Stimulated activated CD8-positive, alpha-beta memory T cell treated with anti-CD3 and anti-CD28 coated beads, Interleukin-12 subunit alpha, Interleukin-12 subunit beta, amount 100 ng/mL, for 4 hours (primary cell): Measurements from ENCODE around the gene ACADVL.
"Not testable (repeated sequence)": the region's sequence is repeated elsewhere in the genome, so short reads cannot be mapped to it uniquely, and the experiment has no call there.

Experiments
- DNase-seq: peaks from one replicate; pipeline ENCODE4 v3.0.0-alpha.2; 2020; ENCODE audit warnings: low read depth

Gene ACADVL

DNA sequence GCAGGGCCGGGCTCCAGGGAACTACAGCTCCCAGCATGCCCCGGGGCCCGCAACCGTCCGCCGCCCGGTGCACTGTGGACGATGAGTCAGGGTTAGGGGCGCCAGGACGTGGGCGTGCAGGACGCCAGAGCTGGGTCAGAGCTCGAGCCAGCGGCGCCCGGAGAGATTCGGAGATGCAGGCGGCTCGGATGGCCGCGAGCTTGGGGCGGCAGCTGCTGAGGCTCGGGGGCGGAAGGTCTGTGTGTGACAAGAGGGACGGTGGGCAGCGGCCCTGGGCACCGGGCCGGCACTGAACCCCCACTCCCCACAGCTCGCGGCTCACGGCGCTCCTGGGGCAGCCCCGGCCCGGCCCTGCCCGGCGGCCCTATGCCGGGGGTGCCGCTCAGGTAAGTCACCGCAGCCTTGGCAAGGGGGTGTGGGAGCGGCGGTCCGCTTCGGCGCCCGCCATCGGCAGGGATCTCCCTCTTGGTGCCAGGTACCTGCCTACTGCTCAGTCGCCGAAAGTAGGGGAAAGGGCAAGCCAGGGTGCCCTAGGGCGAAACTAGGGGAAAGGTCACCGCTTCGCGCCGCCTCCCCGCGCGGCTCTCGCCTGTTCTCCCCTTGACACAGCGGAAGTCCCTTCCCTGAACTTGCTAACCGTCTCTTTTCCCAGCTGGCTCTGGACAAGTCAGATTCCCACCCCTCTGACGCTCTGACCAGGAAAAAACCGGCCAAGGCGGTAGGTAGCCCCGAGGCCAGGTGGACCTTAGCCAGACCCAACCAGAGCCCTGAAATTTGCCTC is at the start of gene ACADVL, which contains the start of gene DLG4:
Gene ACADVL (plus strand): TSS at position 127 of the 781 bp plus-strand sequence. CDS start 47 bp downstream, at position 174.
Gene DLG4 (minus strand): TSS at position 25 of the 781 bp plus-strand sequence.
- peak; percentile 67 for DNase-seq

DNA sequence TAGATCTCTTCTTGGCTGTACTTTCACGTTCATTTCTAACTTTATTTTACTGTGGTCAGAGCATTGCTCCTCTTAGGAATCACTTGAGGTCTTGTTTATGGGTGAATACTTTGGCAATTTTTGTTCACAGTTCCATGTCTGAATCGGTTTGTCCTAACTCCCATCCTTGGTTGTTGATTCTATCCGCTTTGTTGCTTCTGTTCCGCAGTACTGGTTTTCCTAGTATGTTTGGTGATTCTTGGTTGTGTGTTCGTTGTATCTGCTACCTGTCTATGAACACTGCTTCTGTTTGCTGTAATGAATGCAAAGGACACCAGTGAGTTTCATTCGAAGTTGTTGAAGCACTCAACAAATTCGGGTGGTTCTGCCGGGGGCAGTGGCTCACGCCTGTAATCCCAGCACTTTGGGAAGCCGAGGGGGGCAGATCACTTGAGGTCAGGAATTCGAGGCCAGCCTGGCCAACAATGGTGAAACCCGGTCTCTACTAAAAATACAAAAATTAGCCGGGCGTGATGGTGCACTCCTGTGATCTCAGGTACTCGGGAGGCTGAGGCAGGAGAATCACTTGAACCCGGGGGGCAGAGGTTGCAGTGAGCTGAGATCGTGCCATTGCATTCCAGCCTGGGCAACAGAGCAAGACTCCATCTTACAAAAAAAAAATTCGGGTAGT is 47.1 kb upstream of the ACADVL start:
- not testable (repeated sequence) for DNase-seq

DNA sequence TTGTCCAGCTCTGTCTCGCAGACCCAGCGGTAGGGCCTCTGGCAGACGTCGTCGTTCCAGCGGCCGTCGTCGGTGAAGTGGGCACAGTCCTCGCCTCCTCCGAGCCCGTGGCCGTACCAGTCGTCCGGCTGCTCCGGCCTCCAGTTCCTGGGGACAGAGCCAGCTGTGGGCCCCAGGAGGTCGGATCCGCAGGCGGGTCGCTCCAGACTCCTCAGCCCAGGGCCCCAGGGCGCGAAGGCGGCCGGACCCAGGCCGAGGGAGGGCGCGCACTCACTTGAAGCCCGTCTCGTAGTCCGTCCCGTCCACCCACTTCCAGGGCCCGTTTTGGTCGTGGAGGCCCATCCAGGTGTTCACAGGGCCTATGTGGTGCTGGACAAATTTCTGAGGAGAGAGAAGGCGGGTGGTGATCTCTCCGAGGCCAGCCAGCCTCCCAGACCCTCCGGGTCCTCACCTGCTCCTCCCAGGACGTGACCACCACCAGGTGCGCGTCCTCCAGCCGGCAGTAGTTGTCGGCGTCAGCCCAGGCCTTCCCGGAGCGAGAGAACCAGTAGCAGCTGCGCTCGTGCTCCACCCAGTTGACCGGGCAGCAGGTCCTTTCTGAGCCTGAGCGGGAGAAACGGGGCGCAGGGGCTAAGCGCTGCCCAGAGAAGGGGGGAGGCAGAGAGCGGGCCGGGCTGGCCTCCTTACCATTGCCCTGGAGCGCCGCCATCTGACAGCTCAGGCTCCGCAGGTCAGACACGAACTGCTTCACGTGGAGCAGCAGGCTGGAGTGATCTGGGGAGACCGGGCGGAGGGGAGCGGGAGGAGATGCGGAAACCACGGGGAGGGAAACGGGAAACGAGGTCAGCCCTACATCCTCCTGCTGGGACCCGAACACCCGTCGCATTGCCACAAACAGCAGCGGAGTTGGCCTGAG is 45.8 kb upstream of the ACADVL start:
- no peak for DNase-seq

DNA sequence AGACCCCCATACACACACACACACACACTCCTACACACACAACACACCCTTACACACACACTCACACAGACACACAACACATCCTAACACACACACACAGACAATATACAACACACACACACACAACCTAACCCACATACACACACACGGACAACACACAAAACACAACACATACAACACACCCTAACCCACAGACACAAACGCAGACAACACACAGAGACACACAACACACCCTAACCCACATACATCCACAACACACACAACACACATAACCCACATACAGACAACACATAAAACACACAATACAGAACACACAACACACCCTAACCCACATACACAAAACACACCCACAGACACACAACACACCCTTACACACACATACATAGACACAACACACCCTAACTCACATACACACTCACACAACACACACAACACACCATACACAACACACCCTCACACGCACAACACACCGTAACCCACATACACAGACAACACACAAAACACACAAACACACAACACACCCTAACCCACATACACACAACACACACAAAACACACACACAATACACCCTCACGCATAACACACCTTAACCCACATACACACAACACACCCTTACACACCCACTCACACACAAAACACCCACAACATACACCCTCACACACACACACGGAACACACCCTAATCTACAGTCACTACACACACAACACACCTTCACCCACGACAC is 45.0 kb upstream of the ACADVL start:
- DNase-seq, result no peak

DNA sequence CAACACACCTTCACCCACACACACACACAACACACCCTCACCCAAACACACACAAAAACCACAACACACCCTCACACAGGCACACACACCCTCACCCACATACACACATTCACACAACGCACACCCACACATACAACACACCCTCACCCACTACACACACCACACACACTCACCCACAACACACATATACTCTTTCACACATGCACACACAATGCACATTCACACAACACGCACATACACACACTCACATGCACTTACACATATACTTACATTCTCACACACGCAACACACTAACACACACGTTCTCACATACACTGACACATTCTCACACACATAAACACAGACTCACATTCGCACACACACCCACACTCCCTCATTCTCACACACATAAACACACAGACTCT is 44.4 kb upstream of the ACADVL start:
- no peak for DNase-seq

DNA sequence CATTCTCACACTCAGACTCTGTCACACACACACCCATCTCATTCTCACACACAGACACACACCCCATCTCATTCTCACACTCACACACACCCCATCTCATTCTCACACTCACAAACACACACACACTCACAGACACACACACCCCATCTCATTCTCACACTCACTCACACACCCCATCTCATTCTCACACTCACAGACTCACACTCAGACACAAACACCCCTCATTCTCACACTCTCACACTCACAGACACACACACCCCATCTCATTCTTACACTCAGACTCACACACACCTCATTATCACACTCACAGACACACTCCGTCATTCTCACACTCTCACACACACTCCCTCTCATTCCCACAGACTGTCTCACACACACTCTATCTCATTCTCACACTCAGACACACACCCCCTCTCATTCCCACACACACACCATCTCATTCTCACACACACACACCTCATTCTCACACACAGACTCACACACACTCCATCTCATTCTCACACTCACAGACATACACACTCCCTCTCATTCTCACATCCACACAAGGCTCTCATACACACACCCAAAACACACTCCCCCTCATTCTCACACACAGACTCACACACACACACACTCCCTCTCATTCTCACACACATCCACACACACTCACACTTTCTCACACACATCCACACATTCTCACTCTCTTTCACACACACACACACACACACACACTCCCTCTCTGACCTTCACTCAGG is 43.5 kb upstream of the ACADVL start:
- DNase-seq, result no peak

DNA sequence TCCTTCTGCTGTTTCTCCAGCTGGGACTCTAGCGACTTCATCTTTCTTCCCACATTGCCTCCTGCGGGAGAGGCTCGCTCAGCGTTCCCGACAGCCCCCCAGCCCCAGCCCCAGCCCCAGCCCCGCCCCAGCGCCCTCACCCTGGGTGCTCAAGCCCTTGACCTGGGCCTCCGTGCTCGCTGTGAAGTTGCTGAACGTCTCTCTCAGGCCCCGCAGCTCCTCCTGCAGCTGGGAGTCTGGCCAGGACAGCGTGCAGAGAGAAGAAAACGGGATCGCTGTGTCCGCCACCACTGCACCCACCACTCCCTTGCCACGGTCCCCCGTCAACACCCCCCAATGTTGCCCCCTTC is 42.9 kb upstream of the ACADVL start:
- no peak for DNase-seq

DNA sequence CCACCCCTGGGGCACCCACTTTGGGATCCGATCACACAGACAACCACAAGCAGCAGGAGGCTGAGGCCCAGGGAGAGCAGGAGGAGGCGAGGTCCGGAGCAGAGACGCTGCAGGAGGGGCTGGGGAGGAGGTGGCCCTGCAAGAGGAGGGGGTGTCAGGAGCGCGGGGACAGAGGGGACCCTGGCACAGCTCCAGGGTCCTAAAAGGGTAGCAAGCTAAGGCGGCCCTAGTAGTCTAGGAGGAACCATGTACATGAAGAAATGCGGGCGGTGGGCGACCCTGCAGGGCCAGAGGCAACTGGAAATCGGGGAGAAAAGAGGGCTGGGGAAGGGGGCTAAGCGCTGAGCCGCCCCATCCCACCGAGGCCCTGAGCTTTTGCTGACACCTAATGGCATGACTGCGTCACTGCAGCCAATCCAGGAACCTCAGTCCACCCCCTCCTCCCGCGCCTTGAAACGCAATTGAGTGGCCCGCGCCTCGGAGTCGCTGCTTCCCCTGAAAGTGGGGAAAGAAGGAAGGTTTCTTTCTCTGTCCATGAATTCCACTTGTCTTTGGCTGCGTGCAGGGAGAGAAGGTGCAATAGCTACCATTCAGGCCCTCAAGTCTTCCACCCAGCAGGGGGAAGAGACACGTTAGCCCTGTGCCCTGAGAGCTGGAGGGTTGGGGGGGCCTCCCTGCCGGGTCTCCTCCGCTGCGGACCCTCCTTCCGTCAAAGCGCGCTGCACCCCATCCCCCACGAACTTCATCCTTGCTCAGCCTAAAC is 42.4 kb upstream of the ACADVL start:
- peak; percentile 31 for DNase-seq

DNA sequence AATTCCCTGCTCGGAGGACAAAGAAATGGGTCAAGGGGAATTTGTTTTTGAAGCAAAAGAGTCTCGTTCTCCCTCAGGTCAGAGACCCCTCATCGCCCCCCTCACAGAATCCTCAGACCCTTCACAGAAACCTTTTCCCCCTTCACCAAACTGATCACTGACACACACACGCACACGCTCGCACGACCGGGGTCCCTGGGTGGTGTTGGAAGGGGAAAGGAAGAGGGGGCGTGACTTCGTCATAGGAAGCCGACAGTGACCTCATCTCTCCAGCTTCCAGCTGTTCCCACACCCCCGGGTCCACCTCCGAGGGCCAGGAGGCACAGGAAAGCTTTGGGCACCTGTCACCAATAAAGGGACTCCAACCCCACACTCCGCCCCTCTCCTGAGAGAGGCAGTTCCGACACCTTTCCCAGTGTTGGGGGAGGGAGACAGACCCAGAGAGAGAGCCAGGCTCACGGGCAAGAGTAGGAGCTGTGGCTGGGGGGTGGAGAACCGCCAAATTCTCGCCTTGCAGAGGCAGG is 41.7 kb upstream of the ACADVL start:
- DNase-seq, result no peak

DNA sequence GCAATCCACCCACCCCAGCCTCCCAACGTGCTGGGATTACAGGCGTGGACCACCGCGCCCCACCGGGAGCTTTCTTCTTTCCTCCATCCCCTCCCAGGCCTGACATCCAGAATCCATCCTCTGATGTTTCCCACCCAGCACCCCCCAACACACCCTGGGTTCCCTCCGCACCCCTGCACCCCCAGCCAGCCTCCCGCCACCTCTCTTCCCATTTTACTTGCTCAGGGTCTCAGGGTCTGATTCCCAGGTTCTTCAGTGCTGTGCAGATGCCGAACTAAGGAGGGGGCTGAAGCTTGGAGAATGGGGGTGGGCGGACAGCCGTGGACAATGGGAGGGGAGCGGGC is 40.8 kb upstream of the ACADVL start:
- no peak for DNase-seq

DNA sequence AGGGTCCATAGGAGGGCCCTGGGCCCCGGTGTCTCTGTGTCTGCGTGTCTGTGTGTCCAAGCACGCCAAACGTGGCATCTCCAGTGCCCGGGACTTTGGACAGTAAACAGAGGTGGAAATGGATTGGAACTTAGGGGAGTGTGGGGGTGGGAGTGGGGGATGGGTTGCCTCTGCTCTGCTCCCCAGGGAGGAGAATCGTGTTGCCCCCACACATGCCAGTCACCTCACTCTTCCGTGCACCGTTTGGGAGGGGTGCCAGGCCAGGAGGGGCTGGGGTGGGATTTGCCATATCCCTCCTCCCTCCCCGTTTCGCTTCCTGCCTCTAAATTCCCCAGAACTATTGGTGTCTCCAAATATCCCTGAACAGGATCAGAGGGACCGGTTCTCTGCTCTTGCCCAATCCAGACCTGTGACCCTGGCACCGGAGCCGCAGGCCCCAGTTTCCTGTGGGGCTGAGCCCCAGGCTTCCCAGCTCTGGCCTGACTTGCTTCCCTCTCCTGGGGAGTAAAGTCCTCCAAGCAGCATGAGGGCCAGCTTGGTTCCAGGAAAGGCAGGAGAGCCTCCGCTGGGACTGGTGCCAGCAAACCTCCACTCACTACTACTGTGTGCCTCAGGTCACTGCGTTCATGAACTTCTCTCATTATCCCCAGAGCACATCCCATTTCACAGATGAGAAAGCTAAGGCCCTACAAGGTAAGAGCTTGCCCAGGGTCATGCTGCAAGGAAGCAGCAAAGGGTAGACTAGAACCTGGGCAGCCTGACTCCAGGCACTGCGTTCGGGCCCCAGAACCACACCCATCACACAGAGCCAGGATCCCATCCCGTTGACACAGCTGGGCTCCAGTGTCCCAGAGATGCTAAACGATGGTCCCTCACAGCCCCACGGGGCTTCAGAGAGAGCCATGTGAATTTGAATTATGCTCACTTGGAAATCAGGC is 40.2 kb upstream of the ACADVL start, which contains the start of gene ASGR1:
Gene ASGR1 (minus strand): TSS at position 54 of the 938 bp plus-strand sequence. CDS start 807 bp downstream, outside the sequence.
- DNase-seq, result no peak

DNA sequence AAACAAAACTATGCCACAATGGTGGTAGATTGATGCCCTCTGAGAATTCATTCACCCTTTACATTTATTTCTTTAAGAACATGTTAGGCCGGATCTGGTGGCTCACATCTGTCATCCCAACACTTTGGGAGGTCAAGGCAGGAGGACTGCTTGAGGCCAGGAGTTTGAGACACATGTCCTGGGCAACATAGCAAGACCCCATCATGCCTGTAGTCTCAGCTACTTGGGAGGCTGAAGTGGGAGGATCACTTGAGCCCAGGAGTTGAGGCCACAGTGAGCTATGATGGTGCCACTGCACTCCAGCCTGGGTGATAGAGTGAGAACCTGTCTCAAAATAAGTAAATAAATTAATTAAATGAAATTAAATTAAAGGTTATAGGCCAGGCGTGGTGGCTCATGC is 37.6 kb upstream of the ACADVL start:
- DNase-seq, result not testable (repeated sequence)

DNA sequence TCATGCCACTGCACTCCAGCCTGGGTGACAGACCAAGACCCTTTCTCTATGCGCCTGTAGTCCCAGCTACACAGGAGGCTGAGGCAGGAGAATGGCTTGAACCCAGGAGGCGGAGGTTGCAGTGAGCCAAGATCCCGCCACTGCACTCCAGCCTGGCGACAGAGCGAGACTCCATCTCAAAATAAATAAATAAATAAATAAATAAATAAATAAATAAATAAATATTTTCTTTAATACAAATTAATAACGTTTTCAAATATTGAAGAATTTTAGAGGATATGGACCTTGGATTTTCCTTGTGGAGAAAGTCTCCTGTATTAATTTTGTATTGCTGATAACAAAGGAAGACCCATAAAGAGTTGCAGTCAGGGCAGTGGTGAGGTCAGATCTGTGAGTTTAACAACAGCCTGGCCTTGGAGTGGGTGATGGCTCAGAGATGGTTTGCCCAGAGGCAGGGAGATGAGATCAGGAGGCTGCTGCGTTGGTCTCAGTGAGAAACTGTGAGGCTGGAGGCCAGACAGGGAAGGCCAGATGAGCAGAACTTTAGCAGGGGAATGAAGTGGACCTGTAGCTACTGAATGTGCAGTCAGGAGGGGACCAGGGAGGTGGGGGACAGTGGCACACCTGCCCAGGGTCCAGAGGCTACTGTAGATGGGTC is 36.2 kb upstream of the ACADVL start:
- DNase-seq, result no peak

DNA sequence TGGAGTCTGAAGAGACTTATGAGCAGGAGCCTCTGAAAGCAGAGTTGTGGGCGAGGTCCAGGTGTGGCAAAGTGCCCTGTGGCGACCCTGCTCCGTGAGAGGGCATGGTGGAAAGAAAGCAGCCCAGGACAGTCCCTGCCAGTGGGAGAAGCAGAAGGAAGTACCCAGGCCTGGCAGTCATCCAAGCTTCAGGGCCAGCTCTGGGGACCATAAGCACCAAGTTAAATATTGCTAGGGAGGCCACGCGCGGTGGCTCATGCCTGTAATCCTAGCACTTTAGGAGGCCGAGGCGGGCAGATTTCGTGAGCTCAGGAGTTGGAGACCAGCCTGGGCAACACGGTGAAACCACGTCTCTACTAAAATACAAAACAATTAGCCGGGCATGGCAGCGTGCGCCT is 35.6 kb upstream of the ACADVL start:
- DNase-seq, result no peak

DNA sequence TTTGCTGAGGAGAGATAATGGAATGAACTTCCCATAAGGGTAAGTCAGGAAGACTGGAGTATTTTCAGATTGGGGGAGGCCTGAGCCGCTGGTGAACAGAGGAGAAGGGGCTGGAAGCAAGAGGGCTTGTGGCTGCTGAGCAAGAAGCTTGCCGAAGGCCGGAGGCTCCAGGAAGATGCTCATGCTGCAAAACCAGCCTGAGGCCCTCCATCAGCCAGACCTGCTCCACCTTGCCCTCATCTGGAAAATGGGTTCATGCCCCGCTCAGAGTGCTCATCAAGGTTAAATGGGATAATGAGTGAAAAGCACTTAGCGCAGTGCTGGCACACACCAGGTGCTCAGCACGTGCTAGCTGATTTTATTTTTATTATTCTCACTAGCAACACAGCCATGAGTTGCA is 35.1 kb upstream of the ACADVL start:
- DNase-seq, result no peak

DNA sequence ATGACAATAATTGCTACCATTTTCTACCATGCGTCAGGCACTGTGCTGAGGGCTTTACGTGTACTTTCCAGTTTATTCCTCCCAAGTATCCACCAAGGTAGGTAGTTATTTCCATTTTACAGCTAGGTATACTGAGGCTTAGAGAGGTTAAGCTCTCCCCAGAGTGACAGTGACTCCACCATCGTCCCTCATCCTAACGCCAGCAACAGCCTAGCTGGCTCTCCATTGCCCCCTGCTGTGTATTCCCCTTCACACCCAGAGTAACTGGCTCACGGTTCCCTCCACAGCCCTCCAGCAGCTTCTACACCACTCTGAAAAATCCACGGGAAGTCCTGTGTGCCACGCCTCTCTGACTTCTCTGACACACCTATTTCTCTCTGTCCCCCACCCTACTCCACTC is 33.5 kb upstream of the ACADVL start:
- DNase-seq, result no peak

DNA sequence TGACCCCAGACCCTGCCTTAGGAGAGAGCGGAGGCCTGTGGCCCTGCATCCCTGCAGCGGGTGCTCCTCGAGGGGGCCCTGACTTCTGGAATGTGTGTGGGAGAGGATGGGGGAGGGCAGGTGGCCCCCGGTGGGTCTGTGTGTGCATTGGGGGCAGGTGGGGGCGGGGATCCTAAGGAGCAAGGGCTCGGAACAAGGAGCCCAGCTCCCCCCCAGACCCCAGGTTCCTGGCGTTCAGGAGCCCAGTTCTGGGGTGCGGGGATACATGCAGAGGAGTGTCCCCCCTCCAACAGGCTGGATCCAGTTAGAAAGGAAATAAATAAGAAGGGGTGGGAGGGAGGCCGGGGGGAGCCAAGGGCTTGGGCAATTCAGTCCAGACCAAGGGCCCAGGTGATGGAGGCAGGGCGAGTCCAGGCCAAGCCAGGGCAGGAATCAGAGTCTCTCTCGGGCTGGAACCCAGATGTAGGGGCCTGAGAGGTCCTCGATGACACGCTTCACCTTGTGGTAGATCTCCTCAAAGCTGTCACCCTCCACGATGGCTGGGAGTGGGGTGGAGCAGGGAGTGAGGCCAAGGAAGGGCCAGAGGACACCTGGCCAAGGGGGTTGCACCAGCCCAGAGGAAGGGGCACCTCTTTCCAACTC is 29.3 kb upstream of the ACADVL start:
- no peak for DNase-seq

DNA sequence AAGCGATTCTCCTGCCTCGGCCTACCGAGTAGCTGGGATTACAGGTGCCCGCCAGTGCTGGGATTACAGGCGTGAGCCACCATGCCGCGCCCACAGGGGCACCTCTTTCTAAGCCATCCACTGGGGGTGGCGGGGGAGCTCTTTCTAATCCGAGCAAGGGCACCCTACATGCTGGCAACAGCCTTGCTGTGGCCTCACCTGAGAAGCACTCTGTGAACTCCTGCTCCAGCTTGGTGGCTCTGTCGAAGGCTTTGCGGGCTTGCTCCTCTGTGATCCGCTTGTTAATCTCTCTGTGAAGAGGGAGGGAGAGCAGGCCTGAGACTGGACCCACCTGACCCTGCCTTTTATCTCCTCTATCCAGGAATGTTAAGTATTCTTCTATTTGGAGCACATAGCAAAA is 28.7 kb upstream of the ACADVL start:
- no peak for DNase-seq
